Trophoblast cell (in vitro differentiated cells and primary cell): Measurements from ENCODE around the gene SLC24A4.

Experiments
- DNase-seq, 2 donors: peaks; one replicate each; pipeline ENCODE4 v3.0.0-alpha.2; 2016
- H2AFZ ChIP-seq: 2 replicates; pipeline ENCODE4 v1.6.1; 2013; ENCODE audit warnings: low read length, moderate library complexity, mild to moderate bottlenecking; ENCODE audit not compliant: insufficient read depth, poor library complexity
- H2AK5ac ChIP-seq: 2 replicates; pipeline ENCODE4 v1.6.1; 2013; ENCODE audit warnings: mild to moderate bottlenecking, low read length
- H2BK120ac ChIP-seq: 2 replicates; pipeline ENCODE4 v1.6.1; 2013; ENCODE audit warnings: low read length, mild to moderate bottlenecking, moderate library complexity; ENCODE audit not compliant: insufficient read depth, poor library complexity
- H2BK12ac ChIP-seq: 2 replicates; pipeline ENCODE4 v1.6.1; 2013; ENCODE audit warnings: mild to moderate bottlenecking, low read length, moderate library complexity
- H2BK5ac ChIP-seq: 2 replicates; pipeline ENCODE4 v1.6.1; 2013; ENCODE audit warnings: low read length, low read depth, moderate library complexity, mild to moderate bottlenecking; ENCODE audit not compliant: poor library complexity
- H3K14ac ChIP-seq: 2 replicates; pipeline ENCODE4 v1.6.1; 2013; ENCODE audit warnings: mild to moderate bottlenecking, low read length
- H3K18ac ChIP-seq: 2 replicates; pipeline ENCODE4 v1.6.1; 2013; ENCODE audit warnings: mild to moderate bottlenecking, low read length
- H3K23ac ChIP-seq: 2 replicates; pipeline ENCODE4 v1.6.1; 2013; ENCODE audit warnings: low read length
- H3K27ac ChIP-seq: 2 replicates; pipeline ENCODE4 v1.5.1; 2013; ENCODE audit warnings: low read depth, mild to moderate bottlenecking, inconsistent platforms, low read length, moderate library complexity
- H3K27me3 ChIP-seq: 2 replicates; pipeline ENCODE4 v1.6.1; 2013; ENCODE audit warnings: inconsistent platforms, mild to moderate bottlenecking, low read length, moderate library complexity; ENCODE audit not compliant: insufficient read depth
- H3K36me3 ChIP-seq, 2 experiments: 1 replicate in 1 of 2; 2 replicates in 1 of 2; pipeline ENCODE4 v1.6.1; 2013; ENCODE audit warnings: low read length in 2 of 2, mild to moderate bottlenecking in 2 of 2, moderate library complexity in 1 of 2; ENCODE audit not compliant: insufficient read depth in 2 of 2, control insufficient read depth in 1 of 2
- H3K4ac ChIP-seq: 2 replicates; pipeline ENCODE4 v1.6.1; 2013; ENCODE audit warnings: low read depth, mild to moderate bottlenecking, low read length, moderate library complexity
- H3K4me1 ChIP-seq, 2 experiments: 1 replicate in 1 of 2; 2 replicates in 1 of 2; pipeline ENCODE4 v1.6.1; 2013; ENCODE audit warnings: low read length in 2 of 2, mild to moderate bottlenecking in 2 of 2, moderate library complexity in 1 of 2; ENCODE audit not compliant: insufficient read depth in 2 of 2, control insufficient read depth in 1 of 2
- H3K4me2 ChIP-seq: 2 replicates; pipeline ENCODE4 v1.6.1; 2013; ENCODE audit warnings: inconsistent platforms, mild to moderate bottlenecking, low read length, moderate library complexity
- H3K4me3 ChIP-seq: 2 replicates; pipeline ENCODE4 v1.5.1; 2013; ENCODE audit warnings: mild to moderate bottlenecking, low read depth, low read length, inconsistent platforms
- H3K79me1 ChIP-seq: one replicate; pipeline ENCODE4 v1.6.1; 2013; ENCODE audit warnings: low read length
- H3K79me2 ChIP-seq: 2 replicates; pipeline ENCODE4 v1.6.1; 2013; ENCODE audit warnings: low read length, mild to moderate bottlenecking; ENCODE audit not compliant: control insufficient read depth, insufficient read depth, poor library complexity
- H3K9ac ChIP-seq: 2 replicates; pipeline ENCODE4 v1.6.1; 2013; ENCODE audit warnings: mild to moderate bottlenecking, low read length
- H3K9me3 ChIP-seq: 2 replicates; pipeline ENCODE4 v1.6.1; 2013; ENCODE audit warnings: low read depth, mild to moderate bottlenecking, control low read depth, inconsistent platforms, low read length; ENCODE audit not compliant: insufficient read depth
- H4K12ac ChIP-seq: 2 replicates; pipeline ENCODE4 v1.6.1; 2013; ENCODE audit warnings: low read depth, mild to moderate bottlenecking, low read length, moderate library complexity
- H4K8ac ChIP-seq: 2 replicates; pipeline ENCODE4 v1.6.1; 2013; ENCODE audit warnings: low read depth, mild to moderate bottlenecking, low read length, moderate library complexity
- H4K91ac ChIP-seq: one replicate; pipeline ENCODE4 v1.6.1; 2013; ENCODE audit warnings: low read depth, mild to moderate bottlenecking, low read length, moderate library complexity
- WGBS: extraction: QIAGEN DNeasy Blood & Tissue Kit; methylation state at CpG from one replicate; pipeline ENCODE4 v1.1.7; 2013; ENCODE audit warnings: missing lambda C conversion rate; ENCODE audit not compliant: insufficient read length, insufficient coverage; ENCODE audit errors: extremely low coverage; 5-methylcytosine and 5-hydroxymethylcytosine counted together

SLC24A4 gene

DNA sequence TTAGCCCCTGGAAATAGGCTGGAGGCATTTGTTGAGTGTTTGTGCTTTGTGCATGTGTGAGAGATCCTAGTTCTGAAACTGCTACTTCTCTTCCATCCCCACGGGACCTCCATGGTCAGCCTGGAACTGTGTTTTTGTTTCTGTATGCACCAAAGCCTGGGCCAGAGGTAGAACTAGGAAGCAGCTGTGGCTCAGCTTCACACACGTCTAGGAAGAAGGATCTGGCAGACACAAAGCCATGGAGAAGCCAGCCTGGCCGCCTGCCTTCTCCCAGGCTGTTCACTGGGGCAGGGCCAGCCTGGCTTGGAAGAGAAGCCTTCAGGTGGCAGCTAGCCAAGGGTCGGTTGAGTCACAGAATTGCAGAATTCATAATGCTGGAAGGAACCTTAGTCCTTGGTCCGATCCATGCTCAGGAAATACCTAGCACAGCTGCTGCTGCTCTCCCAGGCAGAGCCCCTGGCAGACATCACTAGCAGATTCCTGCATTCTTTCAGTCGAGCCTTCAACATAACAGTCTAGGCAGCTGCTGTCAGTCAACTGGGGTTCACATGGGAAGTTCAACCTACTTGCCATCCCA is 217.6 kb downstream of the SLC24A4 start:
- Histone ChIP-seq H3K36me3 (no peaks in the 10 kb centered on the region), H3K27ac (peak overlapping the region; percentile 62), H3K18ac (peak overlapping the region; percentile 3), H3K4me3 (no peak overlapping the region), H4K91ac (peak overlapping the region; percentile 11), H3K27me3 (no peaks in the 10 kb centered on the region), H3K79me1 (peaks cover 12% of the 10 kb centered on the region), H3K79me2 (peaks cover 2% of the 10 kb centered on the region), H3K9me3 (no peaks in the 10 kb centered on the region), H3K9ac (no peak overlapping the region), H2AFZ (no peak overlapping the region), H2AK5ac (no peak overlapping the region), H3K4me2 (no peak overlapping the region), H4K8ac (peak overlapping the region; percentile 50), H4K12ac (peak overlapping the region; percentile 26), H3K4me1 (peaks cover 22 to 30% of the 10 kb centered on the region in 2 experiments), H2BK12ac (no peak overlapping the region), H3K23ac (no peak overlapping the region), H2BK120ac (no peak overlapping the region), H3K14ac (peak overlapping the region; percentile 15), H3K4ac (peak overlapping the region; percentile 25), H2BK5ac (no peak overlapping the region)
- WGBS: no CpG with 5 or more reads among the region's 6 CpGs
- DNase-seq: peak; percentile 60 to 62

GRCh38 chr14:92542766-92543554 is 220.0 kb downstream of the SLC24A4 start:
- no peak overlapping the region for H2AFZ ChIP-seq
- H3K27me3 ChIP-seq: no peaks in the 10 kb centered on the region
- H3K4me3 ChIP-seq: no peak overlapping the region
- H2AK5ac ChIP-seq: no peak overlapping the region
- H3K27ac ChIP-seq: peak overlapping the region; percentile 76
- DNase-seq: no peak
- H3K36me3 ChIP-seq: no peaks in the 10 kb centered on the region
- H3K4me2 ChIP-seq: no peak overlapping the region
- whole genome bisulfite sequencing: no CpG with 5 or more reads among the region's 8 CpGs
- peaks cover 22 to 30% of the 10 kb centered on the region in 2 experiments for H3K4me1 ChIP-seq
- no peak overlapping the region for H3K18ac ChIP-seq
- H3K9ac ChIP-seq: no peak overlapping the region
- no peak overlapping the region for H3K4ac ChIP-seq
- H2BK12ac ChIP-seq: no peak overlapping the region
- no peak overlapping the region for H2BK120ac ChIP-seq
- no peak overlapping the region for H3K23ac ChIP-seq
- peaks cover 2% of the 10 kb centered on the region for H3K79me2 ChIP-seq
- no peak overlapping the region for H4K12ac ChIP-seq
- no peaks in the 10 kb centered on the region for H3K9me3 ChIP-seq
- H4K8ac ChIP-seq: no peak overlapping the region
- no peak overlapping the region for H2BK5ac ChIP-seq
- peak overlapping the region; percentile 22 for H4K91ac ChIP-seq
- H3K14ac ChIP-seq: no peak overlapping the region
- peaks cover 12% of the 10 kb centered on the region for H3K79me1 ChIP-seq

- Histone ChIP-seq H2AFZ (no peak overlapping the region), H3K4me3 (no peak overlapping the region), H3K79me1 (peaks cover 12% of the 10 kb centered on the region), H3K23ac (no peak overlapping the region), H4K8ac (peak overlapping the region; percentile 31), H3K18ac (no peak overlapping the region), H3K4me1 (peaks cover 22 to 30% of the 10 kb centered on the region in 2 experiments), H4K91ac (peak overlapping the region; percentile 36), H3K27ac (peak overlapping the region; percentile 76), H3K9me3 (no peaks in the 10 kb centered on the region), H3K9ac (no peak overlapping the region), H3K4ac (no peak overlapping the region), H3K79me2 (peaks cover 2% of the 10 kb centered on the region), H3K27me3 (no peaks in the 10 kb centered on the region), H2BK5ac (peak overlapping the region; percentile 70), H2BK120ac (no peak overlapping the region), H2AK5ac (no peak overlapping the region), H2BK12ac (no peak overlapping the region), H3K4me2 (no peak overlapping the region), H4K12ac (no peak overlapping the region), H3K14ac (no peak overlapping the region), H3K36me3 (no peaks in the 10 kb centered on the region)
- no CpG with 5 or more reads among the region's 6 CpGs for WGBS
- DNase-seq: peak; percentile 63 to 72
Observed at GRCh38 chr14:92544051-92544720, 221.2 kb downstream of the SLC24A4 start.

GRCh38 chr14:92546347-92547053 is 223.5 kb downstream of the SLC24A4 start:
- Histone ChIP-seq H2AFZ (no peak overlapping the region), H3K9ac (no peak overlapping the region), H4K8ac (no peak overlapping the region), H3K4me2 (no peak overlapping the region), H3K14ac (no peak overlapping the region), H3K18ac (no peak overlapping the region), H3K36me3 (no peaks in the 10 kb centered on the region), H3K27ac (no peak overlapping the region), H4K91ac (no peak overlapping the region), H2AK5ac (no peak overlapping the region), H3K79me1 (peaks cover 6% of the 10 kb centered on the region), H2BK120ac (no peak overlapping the region), H3K4ac (no peak overlapping the region), H2BK5ac (no peak overlapping the region), H3K4me1 (peaks cover 6 to 15% of the 10 kb centered on the region in 2 experiments), H2BK12ac (no peak overlapping the region), H3K4me3 (no peak overlapping the region), H3K23ac (no peak overlapping the region), H3K27me3 (no peaks in the 10 kb centered on the region), H3K9me3 (no peaks in the 10 kb centered on the region), H3K79me2 (no peaks in the 10 kb centered on the region), H4K12ac (no peak overlapping the region)
- WGBS: no CpG with 5 or more reads among the region's 7 CpGs
- DNase-seq: no peak
